Calu3 (cell line): Measurements from ENCODE around the gene PHC3. TPM values are rescaled to one million over a fixed set of nuclear protein-coding genes. Genes with fewer than 3 reads are reported as not detected.
"Not testable (repeated sequence)": the region's sequence is repeated elsewhere in the genome, so short reads cannot be mapped to it uniquely, and the experiment has no call there.

ENCODE experiments used
- BruUV-seq: library from RNA; stranded (reverse); fragments of 400-500 nt; replicated peaks from 2 replicates; lab custom pipeline; 2021; lab: Mats Ljungman, UMichigan
- CTCF ChIA-PET: fragments of 300-600 bp; sonication (Branson Sonifier 250); formaldehyde crosslinking; loops from one replicate; lab custom pipeline; 2022; ENCODE audit warnings: antibody characterized with exemption; lab: Charles Lee
- DNase-seq: peaks from one replicate; pipeline ENCODE4 v3.0.0; 2022
- H3K27ac Mint-ChIP-seq: one replicate; pipeline ENCODE4 v1.8.0; 2022; ENCODE audit warnings: mixed read lengths; ENCODE audit not compliant: unreplicated experiment
- H3K27me3 Mint-ChIP-seq: one replicate; pipeline ENCODE4 v1.8.0; 2022; ENCODE audit warnings: mixed read lengths; ENCODE audit not compliant: unreplicated experiment
- H3K36me3 Mint-ChIP-seq: one replicate; pipeline ENCODE4 v1.8.0; 2022; ENCODE audit warnings: mild to moderate bottlenecking, moderate library complexity, mixed read lengths; ENCODE audit not compliant: insufficient read depth, unreplicated experiment
- H3K4me1 Mint-ChIP-seq: one replicate; pipeline ENCODE4 v1.8.0; 2022; ENCODE audit warnings: mild to moderate bottlenecking, low read depth, mixed read lengths; ENCODE audit not compliant: unreplicated experiment
- H3K4me3 Mint-ChIP-seq: one replicate; pipeline ENCODE4 v1.8.0; 2022; ENCODE audit warnings: mild to moderate bottlenecking, low read depth, moderate library complexity, mixed read lengths; ENCODE audit not compliant: unreplicated experiment
- H3K9me3 Mint-ChIP-seq: one replicate; pipeline ENCODE4 v1.8.0; 2022; ENCODE audit warnings: low read depth, mixed read lengths; ENCODE audit not compliant: unreplicated experiment
- intact Hi-C: fragments of 100-400 bp; cut with micrococcal nuclease; formaldehyde crosslinking; loops from one replicate; pipeline ENCODE4 v1.10.0; 2022; ENCODE audit not compliant: unreplicated experiment
- total RNA-seq: library from RNA; stranded (reverse); gene quantifications from 2 replicates; pipeline ENCODE4 v1.2.3, GENCODE V29; 2022
- TF ChIP-seq, protein P1 (sequence below): fragments of 200-600 bp; IDR thresholded peaks from one replicate; pipeline ENCODE4 v1.8.0; 2022; ENCODE audit warnings: antibody characterized with exemption; ENCODE audit not compliant: unreplicated experiment

PHC3 gene
- total RNA-seq, 1 experiment from 2014 or later, result 113 TPM

GRCh38 chr3:170219850-170220249 lies 38.3 kb upstream of the PHC3 start:
- intact Hi-C loops, result no loop called here
- Mint-ChIP-seq H3K4me3 (no peak overlapping the region), H3K9me3 (peaks cover 8% of the 10 kb centered on the region), H3K36me3 (peaks cover 31% of the 10 kb centered on the region), H3K4me1 (peaks cover 12% of the 10 kb centered on the region), H3K27ac (no peak overlapping the region), H3K27me3 (no peaks in the 10 kb centered on the region)
- CTCF ChIA-PET, result no interaction called here
- DNase-seq, result no peak
- no TSS peak for BruUV-seq
- TF ChIP-seq, protein P1, sequence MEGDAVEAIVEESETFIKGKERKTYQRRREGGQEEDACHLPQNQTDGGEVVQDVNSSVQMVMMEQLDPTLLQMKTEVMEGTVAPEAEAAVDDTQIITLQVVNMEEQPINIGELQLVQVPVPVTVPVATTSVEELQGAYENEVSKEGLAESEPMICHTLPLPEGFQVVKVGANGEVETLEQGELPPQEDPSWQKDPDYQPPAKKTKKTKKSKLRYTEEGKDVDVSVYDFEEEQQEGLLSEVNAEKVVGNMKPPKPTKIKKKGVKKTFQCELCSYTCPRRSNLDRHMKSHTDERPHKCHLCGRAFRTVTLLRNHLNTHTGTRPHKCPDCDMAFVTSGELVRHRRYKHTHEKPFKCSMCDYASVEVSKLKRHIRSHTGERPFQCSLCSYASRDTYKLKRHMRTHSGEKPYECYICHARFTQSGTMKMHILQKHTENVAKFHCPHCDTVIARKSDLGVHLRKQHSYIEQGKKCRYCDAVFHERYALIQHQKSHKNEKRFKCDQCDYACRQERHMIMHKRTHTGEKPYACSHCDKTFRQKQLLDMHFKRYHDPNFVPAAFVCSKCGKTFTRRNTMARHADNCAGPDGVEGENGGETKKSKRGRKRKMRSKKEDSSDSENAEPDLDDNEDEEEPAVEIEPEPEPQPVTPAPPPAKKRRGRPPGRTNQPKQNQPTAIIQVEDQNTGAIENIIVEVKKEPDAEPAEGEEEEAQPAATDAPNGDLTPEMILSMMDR, result no peak

GRCh38 chr3:170211668-170212067 lies 30.1 kb upstream of the PHC3 start:
- no peak for DNase-seq
- H3K27me3 Mint-ChIP-seq, result no peaks in the 10 kb centered on the region
- peaks cover 11% of the 10 kb centered on the region for H3K9me3 Mint-ChIP-seq
- no peak overlapping the region for H3K27ac Mint-ChIP-seq
- CTCF ChIA-PET, result interaction anchor here (0.5 kb wide), 1 partner anchor 443 kb away, joined by 3 read pairs; the partner anchor contains the start of gene ACTRT3
- BruUV-seq, result no TSS peak
- H3K4me1 Mint-ChIP-seq, result no peaks in the 10 kb centered on the region
- intact Hi-C loops, result no loop called here
- TF ChIP-seq, protein P1, result no peak
- H3K4me3 Mint-ChIP-seq, result no peak overlapping the region
- no peaks in the 10 kb centered on the region for H3K36me3 Mint-ChIP-seq

DNA sequence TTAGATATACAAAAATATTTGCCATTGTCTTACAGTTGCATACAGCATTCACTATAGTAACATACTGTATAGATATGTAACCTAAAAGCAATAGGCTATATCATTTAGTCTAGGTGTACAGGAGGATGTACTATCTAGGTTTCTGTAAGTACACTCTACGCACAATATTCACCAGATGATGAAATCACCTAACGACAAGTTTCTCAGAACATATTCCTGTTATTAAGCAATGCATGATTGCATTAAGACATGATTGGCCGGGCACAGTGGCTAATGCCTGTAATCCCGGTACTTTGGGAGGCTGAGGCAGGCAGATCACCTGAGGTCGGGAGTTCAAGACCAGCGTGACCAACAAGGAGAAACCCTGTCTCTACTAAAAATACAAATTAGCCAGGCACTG lies 26.2 kb upstream of the PHC3 start:
- no TSS peak for BruUV-seq
- Mint-ChIP-seq H3K9me3 (peaks cover 5% of the 10 kb centered on the region), H3K4me3 (no peak overlapping the region), H3K36me3 (no peaks in the 10 kb centered on the region), H3K27ac (no peak overlapping the region), H3K4me1 (peaks cover 13% of the 10 kb centered on the region), H3K27me3 (no peaks in the 10 kb centered on the region)
- intact Hi-C loops, result no loop called here
- CTCF ChIA-PET, result no interaction called here
- TF ChIP-seq, protein P1, result no peak
- DNase-seq, result no peak

DNA sequence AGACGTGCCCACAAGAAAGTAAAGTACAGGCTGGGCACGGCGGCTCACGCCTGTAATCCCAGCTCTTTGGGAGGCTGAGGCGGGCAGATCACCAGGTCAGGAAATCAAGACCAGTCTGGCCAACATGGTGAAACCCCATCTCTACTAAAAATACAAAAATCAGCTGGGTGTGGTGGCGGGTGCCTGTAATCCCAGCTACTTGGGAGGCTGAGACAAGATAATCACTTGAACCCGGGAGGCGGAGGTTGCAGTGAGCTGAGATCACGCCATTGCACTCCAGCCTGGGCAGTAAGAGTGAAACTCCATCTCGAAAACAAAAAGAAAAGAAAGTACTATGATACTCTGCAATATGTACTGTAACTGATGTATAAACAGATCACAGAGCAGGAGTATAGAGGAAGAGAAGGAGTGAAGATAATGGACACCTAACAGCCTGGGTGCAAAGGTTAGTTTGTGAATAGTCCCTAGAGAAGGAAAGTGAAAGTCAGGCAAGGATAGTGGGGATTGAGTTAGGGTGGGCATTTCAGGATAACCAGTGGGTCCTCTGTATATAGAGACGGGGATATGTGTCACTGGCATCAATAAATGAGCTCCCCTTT lies 24.7 kb upstream of the PHC3 start:
- H3K27me3 Mint-ChIP-seq, H3K9me3 Mint-ChIP-seq, intact Hi-C loops, DNase-seq, H3K27ac Mint-ChIP-seq, H3K36me3 Mint-ChIP-seq, H3K4me3 Mint-ChIP-seq, BruUV-seq: not testable (repeated sequence)
- H3K4me1 Mint-ChIP-seq, result peaks cover 13% of the 10 kb centered on the region
- CTCF ChIA-PET, result interaction anchor here (1.5 kb wide), 1 partner anchor 16 kb away, joined by 3 read pairs; the partner anchor contains the start of gene PRKCI

DNA sequence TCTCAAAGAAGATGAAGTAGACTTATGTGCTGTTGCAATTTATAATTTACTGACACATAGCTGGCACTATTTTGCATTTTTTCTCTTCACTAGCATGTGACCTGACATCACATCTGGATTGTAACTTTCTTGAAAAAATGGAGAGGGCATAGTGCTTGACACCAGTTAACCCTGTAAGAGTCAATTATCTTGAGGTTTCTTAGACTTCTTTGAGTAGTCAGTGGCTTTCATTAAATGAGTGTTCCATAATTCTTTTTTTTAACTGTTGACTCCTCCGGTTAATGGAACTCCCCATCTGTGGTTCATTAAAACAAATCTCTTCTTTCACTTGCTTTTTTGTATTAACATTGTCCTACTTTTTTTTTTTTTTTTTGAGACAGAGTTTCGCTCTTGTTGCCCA lies 23.8 kb upstream of the PHC3 start:
- Mint-ChIP-seq H3K9me3 (no peaks in the 10 kb centered on the region), H3K4me1 (peaks cover 13% of the 10 kb centered on the region), H3K36me3 (no peaks in the 10 kb centered on the region), H3K4me3 (no peak overlapping the region), H3K27ac (no peak overlapping the region), H3K27me3 (no peaks in the 10 kb centered on the region)
- CTCF ChIA-PET, result no interaction called here
- intact Hi-C loops, result no loop called here
- BruUV-seq, result no TSS peak
- DNase-seq, result no peak
- TF ChIP-seq, protein P1, result no peak
